AG09309 (cell line): ENCODE data around the gene FGF14.

Source experiments
- DNase-seq: peaks from one replicate; pipeline ENCODE4 v3.0.0-alpha.2; 2010; ENCODE audit warnings: low read depth
- H3K4me3 ChIP-seq: 2 replicates; pipeline ENCODE4 v1.5.1; 2011; ENCODE audit warnings: mild to moderate bottlenecking, low read depth, low read length, moderate library complexity; ENCODE audit not compliant: control insufficient read depth
- TF ChIP-seq, protein P1 (sequence below): IDR thresholded peaks from 2 replicates; pipeline ENCODE4 v1.5.1; 2011; ENCODE audit warnings: mild to moderate bottlenecking, low read depth, low read length, inconsistent platforms; ENCODE audit not compliant: insufficient read depth, control insufficient read depth; ENCODE audit errors: missing control alignments

The FGF14 gene

DNA sequence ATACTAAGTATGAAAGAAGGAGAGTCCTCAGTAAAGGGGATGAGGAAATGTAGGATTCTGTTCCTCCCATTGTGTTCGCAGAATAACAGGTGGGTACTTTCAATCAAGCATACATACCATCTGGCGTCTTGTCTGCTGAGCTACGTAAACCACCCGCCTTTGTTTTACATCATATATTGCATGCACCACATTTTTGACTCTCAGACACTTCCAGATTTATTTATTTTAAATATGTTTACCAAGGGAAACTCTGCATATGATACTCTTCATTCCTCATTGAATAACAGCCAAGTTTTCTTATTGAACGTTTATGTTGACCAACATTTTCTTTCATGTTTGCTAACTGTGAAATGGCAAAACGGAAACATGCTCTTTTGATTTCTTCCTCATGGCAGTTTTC, 174.1 kb downstream of the FGF14 start:
- no peak overlapping the region for H3K4me3 ChIP-seq
- DNase-seq, result no peak
- TF ChIP-seq, protein P1, sequence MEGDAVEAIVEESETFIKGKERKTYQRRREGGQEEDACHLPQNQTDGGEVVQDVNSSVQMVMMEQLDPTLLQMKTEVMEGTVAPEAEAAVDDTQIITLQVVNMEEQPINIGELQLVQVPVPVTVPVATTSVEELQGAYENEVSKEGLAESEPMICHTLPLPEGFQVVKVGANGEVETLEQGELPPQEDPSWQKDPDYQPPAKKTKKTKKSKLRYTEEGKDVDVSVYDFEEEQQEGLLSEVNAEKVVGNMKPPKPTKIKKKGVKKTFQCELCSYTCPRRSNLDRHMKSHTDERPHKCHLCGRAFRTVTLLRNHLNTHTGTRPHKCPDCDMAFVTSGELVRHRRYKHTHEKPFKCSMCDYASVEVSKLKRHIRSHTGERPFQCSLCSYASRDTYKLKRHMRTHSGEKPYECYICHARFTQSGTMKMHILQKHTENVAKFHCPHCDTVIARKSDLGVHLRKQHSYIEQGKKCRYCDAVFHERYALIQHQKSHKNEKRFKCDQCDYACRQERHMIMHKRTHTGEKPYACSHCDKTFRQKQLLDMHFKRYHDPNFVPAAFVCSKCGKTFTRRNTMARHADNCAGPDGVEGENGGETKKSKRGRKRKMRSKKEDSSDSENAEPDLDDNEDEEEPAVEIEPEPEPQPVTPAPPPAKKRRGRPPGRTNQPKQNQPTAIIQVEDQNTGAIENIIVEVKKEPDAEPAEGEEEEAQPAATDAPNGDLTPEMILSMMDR, result no peak

DNA sequence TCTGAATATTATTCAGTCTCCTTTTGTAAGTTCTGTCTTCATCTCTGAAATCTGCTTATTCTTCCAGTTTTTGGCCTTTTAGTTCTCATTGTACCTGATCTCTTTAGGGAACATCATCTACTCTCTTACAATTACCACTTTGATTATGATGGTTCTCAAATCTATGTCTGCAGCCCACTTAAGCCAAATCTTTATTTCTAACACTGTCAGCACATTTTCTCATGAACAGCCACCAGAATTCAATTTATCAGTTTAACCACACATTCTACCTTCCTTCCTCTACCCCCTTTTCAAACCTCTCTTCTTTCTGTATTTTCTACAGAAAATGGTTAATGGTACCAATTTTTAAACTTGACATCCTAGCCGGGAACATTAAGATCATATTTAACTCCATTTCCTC, 175.3 kb downstream of the FGF14 start:
- TF ChIP-seq, protein P1, result no peak
- DNase-seq, result no peak
- H3K4me3 ChIP-seq, result no peak overlapping the region

DNA sequence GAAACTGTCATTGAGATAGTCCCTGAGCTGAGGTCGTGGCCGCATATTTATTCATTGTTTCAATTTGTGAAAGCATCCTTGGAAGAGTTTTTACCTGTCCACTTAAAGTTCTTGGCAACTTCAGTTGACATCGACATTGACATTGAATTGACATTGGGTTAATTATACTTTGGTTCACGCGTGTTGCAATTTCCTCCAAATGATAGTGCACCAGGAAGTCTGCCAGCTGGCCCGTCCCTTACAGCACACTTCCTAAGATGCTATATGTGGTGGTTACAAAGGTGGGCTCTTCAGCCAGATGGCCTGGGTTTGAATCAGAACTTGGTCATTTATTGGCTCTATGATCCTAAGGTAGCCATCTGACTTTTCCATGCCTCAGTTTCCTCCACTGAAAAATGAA, 176.0 kb downstream of the FGF14 start:
- H3K4me3 ChIP-seq, result no peak overlapping the region
- TF ChIP-seq, protein P1, result no peak
- DNase-seq, result no peak

DNA sequence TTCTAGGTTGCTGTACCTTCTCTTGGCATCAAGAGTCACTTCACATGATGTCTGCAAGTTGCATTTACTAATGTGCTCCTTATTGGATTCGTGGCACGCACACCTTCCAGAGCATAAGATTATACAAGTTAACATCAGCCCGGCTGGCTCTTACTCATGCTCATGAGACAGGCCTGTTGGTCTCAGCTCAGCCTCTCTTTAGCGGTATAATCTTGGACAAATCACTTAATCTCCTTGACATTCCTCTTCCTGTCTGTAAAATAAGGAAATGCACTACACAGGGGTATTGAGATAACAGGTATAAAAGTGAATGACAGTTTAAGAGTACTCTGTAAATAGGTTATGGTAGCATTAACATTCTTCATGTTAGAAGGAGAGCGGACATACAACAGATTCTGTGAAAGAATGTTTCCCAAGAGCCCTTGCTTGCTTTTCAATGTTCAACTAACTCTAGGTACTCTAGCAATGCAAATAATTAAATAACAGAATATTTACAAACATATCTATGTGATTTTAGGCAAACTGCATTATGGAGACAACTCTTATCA, 181.1 kb downstream of the FGF14 start:
- TF ChIP-seq, protein P1, result no peak
- H3K4me3 ChIP-seq, result no peak overlapping the region
- DNase-seq, result no peak

DNA sequence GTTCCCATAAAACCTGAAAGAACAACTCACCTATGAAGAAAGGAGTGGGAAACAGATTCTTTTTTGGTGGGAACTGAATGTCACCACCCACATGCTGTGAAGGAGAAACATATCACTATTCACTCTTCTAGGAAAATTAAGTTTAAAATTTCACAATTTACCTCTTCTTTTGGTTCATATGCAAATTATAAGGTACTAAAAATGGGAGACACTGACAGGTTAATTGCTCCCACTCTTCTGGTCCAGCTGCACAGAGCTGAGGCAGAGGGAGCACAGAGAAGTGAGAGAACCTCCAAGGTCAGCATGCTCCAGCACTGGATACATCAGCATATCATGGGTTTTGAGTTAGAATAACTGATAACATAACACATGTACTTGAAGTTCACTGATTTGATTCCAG, 186.9 kb downstream of the FGF14 start:
- H3K4me3 ChIP-seq, result no peak overlapping the region
- no peak for DNase-seq
- TF ChIP-seq, protein P1, result no peak

DNA sequence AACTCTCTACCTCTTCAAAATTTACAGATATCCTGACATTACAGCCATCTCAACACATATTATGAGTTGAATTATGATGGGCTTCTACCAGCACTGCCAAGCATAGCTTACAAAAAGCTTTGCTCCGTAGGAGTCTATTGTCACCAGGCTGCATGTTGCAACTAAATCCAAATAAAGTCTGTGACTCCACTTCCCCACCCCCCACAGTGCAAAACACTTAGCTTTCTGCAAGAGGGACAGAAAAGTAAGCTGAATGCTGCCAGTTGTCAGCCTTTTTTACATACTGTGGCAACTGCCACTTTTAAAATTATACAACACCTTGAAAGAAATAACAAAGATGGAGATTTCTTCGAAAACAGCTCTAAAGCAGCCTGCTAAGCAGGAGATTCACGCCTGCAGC, 189.1 kb downstream of the FGF14 start:
- TF ChIP-seq, protein P1, result no peak

DNA sequence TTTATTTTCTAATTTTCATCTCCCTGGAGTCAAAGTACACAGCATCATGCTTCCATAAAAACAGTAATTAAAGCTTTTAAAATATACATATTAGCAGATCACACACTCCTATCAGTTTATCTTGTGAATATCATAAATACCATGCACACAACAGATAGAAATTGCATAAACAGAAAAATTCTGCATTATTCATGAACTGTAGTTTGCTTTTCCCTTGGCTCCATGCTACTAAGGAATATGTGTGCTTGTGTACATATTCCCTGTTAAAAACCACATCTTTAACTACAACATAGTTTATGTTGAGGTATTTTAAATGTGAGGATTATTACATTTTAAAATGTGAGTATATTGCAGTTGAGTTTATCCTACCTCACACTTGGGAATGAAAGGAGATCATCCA, 193.5 kb downstream of the FGF14 start:
- TF ChIP-seq, protein P1, result no peak
- DNase-seq, result no peak
- no peak overlapping the region for H3K4me3 ChIP-seq

More for the DNA sequence above, 189.1 kb downstream of the FGF14 start:
- no peak overlapping the region for H3K4me3 ChIP-seq
- DNase-seq, result no peak
